Panc1 (cell line): Measurements from ENCODE around the gene KIF26B. TPM values are rescaled to one million over a fixed set of nuclear protein-coding genes. Genes with fewer than 3 reads are reported as not detected.

Experiments used
- ATAC-seq: fragments of 200-7000 bp; cut with Tn5 transposase; 2 replicates; pipeline ENCODE4 v1.9.1; 2020; ENCODE audit warnings: mild to moderate bottlenecking, moderate library complexity
- BruUV-seq: library from RNA; stranded (reverse); fragments of 400-500 nt; replicated peaks from 2 replicates; lab custom pipeline; 2021; lab: Mats Ljungman, UMichigan
- CTCF ChIA-PET: fragments of 300-600 bp; sonication (Branson Sonifier 250); formaldehyde crosslinking; loops from one replicate; lab custom pipeline; 2022; ENCODE audit warnings: antibody characterized with exemption; lab: Charles Lee
- POLR2A ChIA-PET: fragments of 300-600 bp; sonication (Branson Sonifier 250); formaldehyde crosslinking; loops from one replicate; lab custom pipeline; 2022; ENCODE audit warnings: antibody characterized with exemption; lab: Charles Lee
- DNase-seq: peaks from one replicate; pipeline ENCODE4 v3.0.0-alpha.2; 2010; ENCODE audit warnings: low read depth, low spot score
- H3K27ac ChIP-seq: 2 replicates; pipeline ENCODE4 v1.5.1; 2011; ENCODE audit warnings: mild to moderate bottlenecking, low read length, inconsistent platforms
- H3K27me3 ChIP-seq: fragments of 200-500 bp; sonication (Bioruptor generic); 2 replicates; pipeline ENCODE4 v1.6.0; 2014; ENCODE audit warnings: low read length, inconsistent platforms; ENCODE audit not compliant: control insufficient read depth, insufficient read depth
- H3K36me3 ChIP-seq: fragments of 200-500 bp; sonication (Bioruptor generic); 2 replicates; pipeline ENCODE4 v1.5.1; 2014; ENCODE audit warnings: inconsistent platforms, mild to moderate bottlenecking, low read length, moderate library complexity; ENCODE audit not compliant: control insufficient read depth, insufficient read depth
- H3K4me1 ChIP-seq: 2 replicates; pipeline ENCODE4 v1.5.1; 2011; ENCODE audit warnings: inconsistent platforms, mild to moderate bottlenecking, low read length, moderate library complexity; ENCODE audit not compliant: control insufficient read depth, insufficient read depth
- H3K4me3 ChIP-seq, 2 experiments: 2 replicates each; pipeline ENCODE4 v1.5.1; 2011 to 2012; ENCODE audit warnings: low read depth in 2 of 2, low read length in 2 of 2, mild to moderate bottlenecking in 2 of 2, inconsistent platforms in 1 of 2, moderate library complexity in 1 of 2
- H3K9me3 ChIP-seq: fragments of 200-500 bp; sonication (Bioruptor generic); 2 replicates; pipeline ENCODE4 v1.5.1; 2014; ENCODE audit warnings: low read depth, mild to moderate bottlenecking, inconsistent platforms, low read length, moderate library complexity; ENCODE audit not compliant: control insufficient read depth, insufficient read depth
- POLR2AphosphoS5 ChIP-seq: IDR thresholded peaks from 2 replicates; pipeline ENCODE4 v1.6.1; 2012; ENCODE audit warnings: mild to moderate bottlenecking, low read depth, low read length, moderate library complexity
- SIN3A ChIP-seq: IDR thresholded peaks from 2 replicates; pipeline ENCODE4 v1.6.1; 2012; ENCODE audit warnings: low read depth, mild to moderate bottlenecking, low read length, moderate library complexity, borderline replicate concordance; ENCODE audit not compliant: insufficient read depth
- TCF7L2 ChIP-seq: IDR thresholded peaks from 2 replicates; pipeline ENCODE4 v1.6.1; 2011; ENCODE audit warnings: mild to moderate bottlenecking, low read depth, low read length, inconsistent platforms
- in situ Hi-C: cut with HindIII; loops from 2 replicates; pipeline ENCODE4 v1.10.0; 2016; ENCODE audit warnings: low sequenced_read_pairs, low pct_unique_long_range_greater_than_20kb
- intact Hi-C: fragments of 100-400 bp; cut with micrococcal nuclease; formaldehyde crosslinking; loops from one replicate; pipeline ENCODE4 v1.10.0; 2022; ENCODE audit not compliant: unreplicated experiment
- total RNA-seq: library from RNA; stranded (reverse); gene quantifications from one replicate; pipeline ENCODE4 v1.2.1, GENCODE V29; 2021; ENCODE audit not compliant: unreplicated experiment
- TF ChIP-seq, protein P1 (sequence below), 2 experiments: IDR thresholded peaks; 2 replicates each; pipeline ENCODE4 v1.6.1; 2011 to 2012; ENCODE audit warnings: low read depth in 2 of 2, control low read depth in 1 of 2, low read length in 1 of 2, mild to moderate bottlenecking in 1 of 2, moderate library complexity in 1 of 2; ENCODE audit not compliant: insufficient read depth in 1 of 2
- TF ChIP-seq, protein P2 (sequence below): fragments of 450-650 bp; IDR thresholded peaks from 2 replicates; pipeline ENCODE4 v1.5.1; 2017; ENCODE audit warnings: mild to moderate bottlenecking

Gene KIF26B
- total RNA-seq, 1 experiment from 2014 or later = 0.33 TPM

DNA sequence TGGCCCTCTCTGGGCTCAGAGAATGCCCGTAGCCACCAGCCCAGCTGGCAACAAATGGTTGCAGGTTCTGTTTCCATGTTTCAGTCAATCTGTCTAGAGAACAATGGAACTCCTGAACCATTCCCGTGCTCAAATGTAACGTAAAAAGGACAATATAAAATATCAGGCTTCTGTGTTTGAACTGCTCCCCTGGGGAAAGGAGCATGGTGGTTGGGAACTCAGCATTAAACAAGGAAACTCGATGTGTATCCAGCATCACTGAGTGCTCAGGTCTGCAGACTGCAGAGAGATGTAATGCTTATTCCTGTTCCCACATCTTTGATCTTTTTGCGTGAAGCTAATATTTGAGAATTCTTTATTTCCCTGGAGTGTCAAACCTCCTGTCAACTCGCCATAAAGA is 326.5 kb downstream of the KIF26B start:
- in situ Hi-C loops = no loop called here
- no peaks in the 10 kb centered on the region for H3K36me3 ChIP-seq
- POLR2A ChIA-PET = no interaction called here
- H3K4me3 ChIP-seq = no peak overlapping the region
- CTCF ChIA-PET = no interaction called here
- H3K9me3 ChIP-seq = no peaks in the 10 kb centered on the region
- ATAC-seq (no peak), DNase-seq (no peak)
- no peak for TF ChIP-seq POLR2AphosphoS5
- TF ChIP-seq, protein P1, sequence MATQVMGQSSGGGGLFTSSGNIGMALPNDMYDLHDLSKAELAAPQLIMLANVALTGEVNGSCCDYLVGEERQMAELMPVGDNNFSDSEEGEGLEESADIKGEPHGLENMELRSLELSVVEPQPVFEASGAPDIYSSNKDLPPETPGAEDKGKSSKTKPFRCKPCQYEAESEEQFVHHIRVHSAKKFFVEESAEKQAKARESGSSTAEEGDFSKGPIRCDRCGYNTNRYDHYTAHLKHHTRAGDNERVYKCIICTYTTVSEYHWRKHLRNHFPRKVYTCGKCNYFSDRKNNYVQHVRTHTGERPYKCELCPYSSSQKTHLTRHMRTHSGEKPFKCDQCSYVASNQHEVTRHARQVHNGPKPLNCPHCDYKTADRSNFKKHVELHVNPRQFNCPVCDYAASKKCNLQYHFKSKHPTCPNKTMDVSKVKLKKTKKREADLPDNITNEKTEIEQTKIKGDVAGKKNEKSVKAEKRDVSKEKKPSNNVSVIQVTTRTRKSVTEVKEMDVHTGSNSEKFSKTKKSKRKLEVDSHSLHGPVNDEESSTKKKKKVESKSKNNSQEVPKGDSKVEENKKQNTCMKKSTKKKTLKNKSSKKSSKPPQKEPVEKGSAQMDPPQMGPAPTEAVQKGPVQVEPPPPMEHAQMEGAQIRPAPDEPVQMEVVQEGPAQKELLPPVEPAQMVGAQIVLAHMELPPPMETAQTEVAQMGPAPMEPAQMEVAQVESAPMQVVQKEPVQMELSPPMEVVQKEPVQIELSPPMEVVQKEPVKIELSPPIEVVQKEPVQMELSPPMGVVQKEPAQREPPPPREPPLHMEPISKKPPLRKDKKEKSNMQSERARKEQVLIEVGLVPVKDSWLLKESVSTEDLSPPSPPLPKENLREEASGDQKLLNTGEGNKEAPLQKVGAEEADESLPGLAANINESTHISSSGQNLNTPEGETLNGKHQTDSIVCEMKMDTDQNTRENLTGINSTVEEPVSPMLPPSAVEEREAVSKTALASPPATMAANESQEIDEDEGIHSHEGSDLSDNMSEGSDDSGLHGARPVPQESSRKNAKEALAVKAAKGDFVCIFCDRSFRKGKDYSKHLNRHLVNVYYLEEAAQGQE (IDR thresholded peaks at IDR 0.05; ENCODE audit: insufficient read depth in 1 of 2, low read depth in 2 of 2, low read length in 1 of 2) = no peak
- TF ChIP-seq SIN3A = no peak
- TF ChIP-seq, protein P2, sequence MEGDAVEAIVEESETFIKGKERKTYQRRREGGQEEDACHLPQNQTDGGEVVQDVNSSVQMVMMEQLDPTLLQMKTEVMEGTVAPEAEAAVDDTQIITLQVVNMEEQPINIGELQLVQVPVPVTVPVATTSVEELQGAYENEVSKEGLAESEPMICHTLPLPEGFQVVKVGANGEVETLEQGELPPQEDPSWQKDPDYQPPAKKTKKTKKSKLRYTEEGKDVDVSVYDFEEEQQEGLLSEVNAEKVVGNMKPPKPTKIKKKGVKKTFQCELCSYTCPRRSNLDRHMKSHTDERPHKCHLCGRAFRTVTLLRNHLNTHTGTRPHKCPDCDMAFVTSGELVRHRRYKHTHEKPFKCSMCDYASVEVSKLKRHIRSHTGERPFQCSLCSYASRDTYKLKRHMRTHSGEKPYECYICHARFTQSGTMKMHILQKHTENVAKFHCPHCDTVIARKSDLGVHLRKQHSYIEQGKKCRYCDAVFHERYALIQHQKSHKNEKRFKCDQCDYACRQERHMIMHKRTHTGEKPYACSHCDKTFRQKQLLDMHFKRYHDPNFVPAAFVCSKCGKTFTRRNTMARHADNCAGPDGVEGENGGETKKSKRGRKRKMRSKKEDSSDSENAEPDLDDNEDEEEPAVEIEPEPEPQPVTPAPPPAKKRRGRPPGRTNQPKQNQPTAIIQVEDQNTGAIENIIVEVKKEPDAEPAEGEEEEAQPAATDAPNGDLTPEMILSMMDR = no peak
- no peak for TF ChIP-seq TCF7L2
- H3K4me1 ChIP-seq = no peaks in the 10 kb centered on the region
- no peak overlapping the region for H3K27ac ChIP-seq
- no TSS peak for BruUV-seq
- intact Hi-C loops = no loop called here
- H3K27me3 ChIP-seq = no peaks in the 10 kb centered on the region; the same call in 1 of the 2 replicates

DNA sequence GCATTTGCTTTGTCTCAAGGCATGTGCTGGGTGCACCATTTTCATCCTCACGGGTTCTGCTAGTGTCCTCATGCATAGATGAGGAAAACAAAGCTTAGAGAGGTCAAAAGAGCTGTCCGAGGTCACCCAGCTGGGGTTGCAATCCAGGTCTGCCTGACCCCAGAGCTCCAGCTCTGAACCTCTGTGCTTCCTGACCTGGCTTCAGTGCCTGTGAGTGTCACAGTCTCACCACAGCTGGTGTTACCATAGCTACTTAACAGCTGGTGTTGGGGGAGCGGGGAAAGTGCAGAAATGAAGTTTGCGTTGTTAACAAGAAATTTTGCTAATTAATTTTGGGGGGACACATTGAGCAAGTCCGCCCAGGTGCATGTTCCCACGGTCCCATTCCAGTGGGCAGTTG is 328.5 kb downstream of the KIF26B start:
- ATAC-seq (no peak), DNase-seq (no peak)
- intact Hi-C loops = no loop called here
- Histone ChIP-seq H3K9me3 (no peaks in the 10 kb centered on the region), H3K27me3 (no peaks in the 10 kb centered on the region; the same call in 1 of the 2 replicates), H3K4me3 (no peak overlapping the region), H3K36me3 (no peaks in the 10 kb centered on the region), H3K4me1 (no peaks in the 10 kb centered on the region), H3K27ac (no peak overlapping the region)
- ChIA-PET CTCF (no interaction called here), POLR2A (no interaction called here)
- in situ Hi-C loops = no loop called here
- no TSS peak for BruUV-seq
- TF ChIP-seq, protein P2 = no peak
- TF ChIP-seq, protein P1 (IDR thresholded peaks at IDR 0.05; ENCODE audit: insufficient read depth in 1 of 2, low read depth in 2 of 2, low read length in 1 of 2) = no peak
- no peak for TF ChIP-seq TCF7L2
- no peak for TF ChIP-seq POLR2AphosphoS5
- TF ChIP-seq SIN3A = no peak
